ENCODE data around the gene CIB2. TPM values are rescaled to one million over a fixed set of nuclear protein-coding genes. Genes with fewer than 3 reads are reported as not detected.

Gene CIB2
- polyA plus RNA-seq, 1 donor from 2014 or later: 32.4 TPM

- H3K9me3 ChIP-seq (ENCODE audit: low read length): no peaks in the 10 kb centered on the region
- no peaks in the 10 kb centered on the region for H3K27me3 ChIP-seq (ENCODE audit: insufficient read depth, low read depth, low read length)
- no peaks in the 10 kb centered on the region for H3K79me2 ChIP-seq (replicated peaks; ENCODE audit: insufficient read depth, low read length)
- no peak overlapping the region for H2AFZ ChIP-seq (ENCODE audit: low read depth, low read length)
- no peak overlapping the region for H3K9ac ChIP-seq (ENCODE audit: low read length)
- H3K36me3 ChIP-seq (ENCODE audit: insufficient read depth, low read length): no peaks in the 10 kb centered on the region
- no peak overlapping the region for H3K4me3 ChIP-seq (ENCODE audit: low read length)
- H3K4me2 ChIP-seq (ENCODE audit: low read length): no peak overlapping the region
- H3K27ac ChIP-seq (ENCODE audit: low read length): no peak overlapping the region
- H3K9me2 ChIP-seq (ENCODE audit: insufficient read depth, low read length): no peaks in the 10 kb centered on the region
- TF ChIP-seq REST (IDR thresholded peaks at IDR 0.05; ENCODE audit: borderline replicate concordance): no peak
- TF ChIP-seq RAD21 (conservative IDR thresholded peaks at IDR 0.05): no peak
- H4K20me1 ChIP-seq (ENCODE audit: insufficient read depth): no peaks in the 10 kb centered on the region
- no peaks in the 10 kb centered on the region for H3F3A ChIP-seq (ENCODE audit: insufficient read depth, low read length, poor library complexity, severe bottlenecking)
Measured at GRCh38 chr15:78109156-78109555, 22.1 kb downstream of the CIB2 start.

GRCh38 chr15:78108300-78109084, 22.8 kb downstream of the CIB2 start:
- TF ChIP-seq RAD21 (conservative IDR thresholded peaks at IDR 0.05): peak; percentile 67
- TF ChIP-seq CTCF (IDR thresholded peaks at IDR 0.05; ENCODE audit: poor library complexity, severe bottlenecking): peak; percentile 70
- no peak for TF ChIP-seq REST (IDR thresholded peaks at IDR 0.05; ENCODE audit: borderline replicate concordance)
- no peak for TF ChIP-seq TAF1 (IDR thresholded peaks at IDR 0.05; ENCODE audit: low read depth)
- peak; percentile 79 for TF ChIP-seq SMC3 (conservative IDR thresholded peaks at IDR 0.05; ENCODE audit: poor library complexity)
- TF ChIP-seq POLR2AphosphoS5 (IDR thresholded peaks at IDR 0.05): no peak
- TF ChIP-seq MXI1 (conservative IDR thresholded peaks at IDR 0.05; ENCODE audit: poor library complexity, severe bottlenecking): no peak
- no peaks in the 10 kb centered on the region for H3K9me2 ChIP-seq (ENCODE audit: insufficient read depth, low read length)
- no peak overlapping the region for H3K27ac ChIP-seq (ENCODE audit: low read length)
- H3K9ac ChIP-seq (ENCODE audit: low read length): no peak overlapping the region
- no peak overlapping the region for H3K4me3 ChIP-seq (ENCODE audit: low read length)
- H3K27me3 ChIP-seq (ENCODE audit: insufficient read depth, low read depth, low read length): no peaks in the 10 kb centered on the region
- no peaks in the 10 kb centered on the region for H3F3A ChIP-seq (ENCODE audit: insufficient read depth, low read length, poor library complexity, severe bottlenecking)
- H3K9me3 ChIP-seq (ENCODE audit: low read length): no peaks in the 10 kb centered on the region
- no peak overlapping the region for H2AFZ ChIP-seq (ENCODE audit: low read depth, low read length)
- no peak overlapping the region for H3K4me2 ChIP-seq (ENCODE audit: low read length)
- H3K79me2 ChIP-seq (replicated peaks; ENCODE audit: insufficient read depth, low read length): no peaks in the 10 kb centered on the region
- H3K36me3 ChIP-seq (ENCODE audit: insufficient read depth, low read length): no peaks in the 10 kb centered on the region
- H4K20me1 ChIP-seq (ENCODE audit: insufficient read depth): no peaks in the 10 kb centered on the region

Data from neural cell (in vitro differentiated cells).